Midbrain (tissue), 1 donor: ENCODE measurements around the gene KCND3.

Experiments used
- DNase-seq: peaks from one replicate; lab custom pipeline; 2025; lab: John Stamatoyannopoulos, UW

Gene KCND3

DNA sequence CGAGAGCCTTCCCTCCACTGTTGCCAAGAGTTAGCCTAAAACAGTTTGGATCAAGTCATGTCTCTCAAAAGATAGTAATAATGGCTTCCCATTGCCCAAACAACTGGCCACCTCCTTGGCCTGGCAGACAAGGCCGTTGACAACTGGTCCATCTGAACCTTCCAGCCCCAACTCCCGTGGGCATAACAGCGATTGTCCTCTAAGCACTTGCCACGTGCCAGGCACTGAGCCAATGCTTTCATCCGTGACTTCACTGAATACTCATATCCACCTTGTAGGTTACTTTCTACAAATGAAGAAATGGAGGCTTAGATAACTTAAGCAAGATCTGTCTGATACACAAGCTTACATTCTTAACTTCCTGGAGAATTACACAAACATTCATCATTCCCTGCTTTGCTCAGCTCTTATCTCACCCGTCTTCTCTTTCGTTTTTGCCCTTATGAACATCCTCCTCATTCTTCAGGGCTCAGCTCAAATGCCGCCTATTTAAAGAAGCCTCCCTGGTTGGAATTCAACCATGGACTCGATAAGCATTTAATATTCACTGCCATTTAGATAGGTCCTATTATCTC, 106.4 kb downstream of the KCND3 start:
- no peak for DNase-seq

DNA sequence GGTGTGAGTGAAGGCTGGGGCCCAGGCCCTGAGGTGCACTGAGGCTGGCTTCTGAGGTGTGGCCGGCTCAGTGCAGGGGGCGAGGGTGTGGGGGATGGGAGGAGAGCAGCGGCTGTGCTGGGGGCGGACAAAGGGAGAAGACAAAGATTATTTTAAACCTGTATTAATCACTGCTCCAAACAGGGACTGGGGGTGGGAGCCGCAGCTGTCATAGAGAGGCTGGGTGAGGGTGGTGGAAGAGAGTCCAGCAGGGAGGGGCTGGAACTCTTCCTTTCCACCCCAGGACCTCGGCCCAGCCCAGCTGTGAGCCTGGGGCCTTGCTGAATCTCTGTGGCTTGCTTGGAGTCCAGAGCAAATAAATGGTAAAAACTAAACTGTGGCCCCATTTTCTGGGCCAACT, 106.9 kb downstream of the KCND3 start:
- DNase-seq, result no peak

DNA sequence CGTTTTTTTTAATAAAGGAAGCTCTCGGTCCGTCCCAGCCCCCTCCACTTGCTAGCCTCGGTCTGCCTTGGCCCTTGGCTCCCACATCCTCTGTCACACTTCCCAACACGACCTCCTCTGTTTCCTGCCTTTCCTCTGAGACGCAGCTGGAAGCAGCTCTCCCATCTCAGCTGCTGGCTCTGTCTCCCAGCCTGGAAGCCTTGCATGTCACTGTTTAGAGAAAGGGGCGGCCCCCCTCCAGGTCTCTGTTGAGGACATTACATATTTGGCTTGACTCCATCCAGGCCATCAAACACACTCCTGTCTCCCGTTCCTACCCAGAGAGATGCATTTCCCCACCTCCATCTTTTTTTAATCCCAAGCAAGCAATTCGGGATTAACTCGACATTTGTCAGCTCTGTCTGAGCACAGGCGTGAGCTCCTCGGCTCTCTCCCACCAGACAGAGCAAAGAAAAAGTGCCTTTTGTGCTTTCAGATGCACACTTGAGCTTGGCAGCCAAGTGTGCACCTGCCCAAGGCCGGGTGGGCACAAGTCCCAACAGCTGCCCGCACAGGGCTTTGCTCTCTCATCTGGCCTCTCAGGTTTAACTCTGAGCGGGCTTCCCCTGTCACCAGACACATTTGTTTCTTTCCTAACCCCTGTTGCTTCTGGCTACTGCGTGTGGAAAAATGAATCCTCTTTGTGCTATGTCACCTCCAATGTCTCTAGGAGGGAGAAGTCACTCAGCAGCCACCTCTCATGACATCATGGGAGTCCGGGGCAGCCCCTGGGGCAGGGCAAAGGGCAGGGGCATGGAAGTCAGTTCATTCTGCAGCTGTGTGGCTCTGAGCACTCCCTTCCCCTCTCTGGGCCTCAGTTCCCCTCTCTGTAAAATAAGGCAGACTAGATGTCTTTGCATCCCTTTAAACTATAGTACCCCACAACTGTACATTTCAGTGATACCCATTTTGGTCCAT, 108.3 kb downstream of the KCND3 start:
- no peak for DNase-seq

DNA sequence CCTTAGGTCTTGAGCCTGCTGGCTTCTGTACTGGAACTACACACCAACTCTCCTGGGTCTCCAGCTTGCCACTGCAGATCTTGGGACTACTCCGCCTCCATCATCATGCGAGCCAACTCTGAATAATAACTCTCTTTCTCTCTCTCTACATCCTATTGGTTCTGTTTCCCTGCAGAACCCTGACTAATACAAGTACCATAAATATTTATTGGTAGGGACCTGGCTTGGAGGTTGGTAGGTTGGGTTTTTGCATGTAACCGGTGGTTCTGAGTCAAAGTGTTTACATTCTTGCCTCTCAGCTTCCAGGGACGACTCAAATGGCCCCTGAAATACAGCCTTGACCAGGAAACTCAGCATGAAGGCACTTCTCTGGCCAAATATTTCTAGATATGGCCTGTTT, 110.4 kb downstream of the KCND3 start:
- no peak for DNase-seq

DNA sequence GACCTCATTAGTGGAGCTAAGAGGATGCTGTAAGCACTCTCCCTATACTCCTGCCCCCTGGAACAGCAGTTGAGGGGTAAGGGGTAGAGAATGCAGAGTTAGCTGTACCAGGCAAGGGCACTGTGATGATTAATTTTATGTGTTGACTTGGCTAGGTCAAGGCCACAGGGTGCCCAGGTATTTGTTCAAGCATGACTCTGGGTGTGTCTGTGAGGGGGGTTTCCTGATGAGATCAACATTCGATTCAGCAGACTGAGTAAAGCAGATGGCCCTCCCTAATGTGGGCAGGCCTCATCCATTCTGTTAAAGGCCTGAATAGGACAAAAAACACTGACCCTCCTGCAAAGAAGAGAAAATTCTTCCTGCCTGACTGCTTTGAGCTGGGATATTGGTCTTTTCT, 110.8 kb downstream of the KCND3 start:
- no peak for DNase-seq

DNA sequence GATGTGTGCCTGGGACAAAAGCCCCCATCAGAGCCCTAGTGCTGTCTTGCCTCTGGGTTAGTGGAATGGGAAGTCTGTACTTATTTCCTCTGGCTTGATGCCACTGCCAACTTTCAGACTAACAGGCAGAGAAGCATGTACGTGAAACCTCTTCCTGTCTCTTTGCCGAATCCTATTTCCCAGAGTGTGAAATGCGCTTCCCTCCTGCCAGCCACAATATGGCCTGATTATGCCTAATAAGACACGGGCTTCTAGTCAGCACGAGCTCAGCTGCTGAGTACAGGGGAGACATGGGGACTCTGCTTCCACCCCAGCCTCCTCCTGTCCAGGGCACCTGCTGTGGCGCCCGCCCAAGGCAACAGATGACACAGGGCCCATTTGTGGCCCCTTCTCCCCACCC, 111.4 kb downstream of the KCND3 start:
- no peak for DNase-seq

DNA sequence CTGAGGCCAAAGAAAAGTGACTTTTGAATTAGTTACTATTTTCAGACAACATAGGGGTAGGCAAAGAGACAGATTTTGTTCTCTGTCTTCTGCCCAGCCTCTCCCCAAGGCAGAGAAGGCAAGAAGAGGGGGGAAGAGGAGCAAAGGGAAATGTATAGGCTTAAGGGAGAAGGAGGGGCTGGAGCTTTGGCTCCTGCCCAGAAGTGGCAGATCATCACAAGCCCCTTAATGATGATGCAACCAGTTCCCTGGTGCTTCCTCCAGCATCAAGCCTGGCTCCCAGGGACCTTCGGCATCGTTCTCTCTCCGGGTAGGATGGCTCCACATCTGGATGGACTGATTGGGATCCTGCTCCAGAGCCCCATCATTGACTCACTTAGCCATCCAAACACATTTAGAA, 112.8 kb downstream of the KCND3 start:
- DNase-seq, result no peak

DNA sequence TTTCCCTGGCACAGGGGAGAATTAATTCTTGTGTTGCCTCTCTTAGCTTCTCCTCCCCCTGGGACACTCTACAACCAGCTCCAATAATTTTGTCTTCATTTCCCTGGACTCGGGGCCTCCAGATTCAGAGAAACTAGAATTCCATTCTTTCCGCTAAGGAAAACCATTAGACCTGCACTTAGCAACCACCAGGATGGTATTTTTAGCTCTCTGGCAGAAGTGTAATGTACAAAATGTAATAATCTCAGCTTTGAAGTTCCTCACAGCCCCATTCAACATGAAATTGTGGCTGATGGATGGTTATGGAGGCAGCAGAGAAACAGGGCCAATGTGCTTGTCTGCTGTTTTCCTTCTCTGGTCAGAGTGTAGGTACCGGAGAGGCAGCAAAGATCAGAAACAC, 113.8 kb downstream of the KCND3 start:
- DNase-seq, result no peak

DNA sequence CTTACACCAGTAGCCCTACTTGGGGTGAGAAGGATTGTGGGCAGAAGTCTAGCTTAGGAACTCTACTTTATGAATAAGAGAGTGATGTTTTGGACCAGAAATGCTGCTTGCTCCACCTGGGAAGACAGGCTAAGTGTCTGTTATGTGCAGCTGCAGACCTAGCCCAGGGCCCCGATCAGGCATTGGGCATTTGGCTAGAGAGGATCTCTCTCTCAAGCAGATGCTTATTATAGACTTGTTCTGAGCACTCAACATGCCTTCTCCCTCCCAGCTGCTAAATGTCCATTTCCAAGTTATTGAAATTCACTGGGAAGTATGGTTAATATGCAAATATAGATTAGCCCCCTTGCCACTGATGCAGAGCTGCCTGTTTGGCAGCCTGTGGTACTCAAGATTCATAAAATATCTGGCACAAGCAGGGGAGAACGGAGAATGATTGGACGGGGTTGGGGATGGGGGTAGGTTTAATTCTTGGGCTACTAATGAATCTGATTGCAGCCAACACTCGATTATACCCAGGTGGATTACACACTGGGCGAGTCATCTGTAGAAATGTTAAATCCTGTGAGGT, 115.9 kb downstream of the KCND3 start:
- DNase-seq, result no peak

DNA sequence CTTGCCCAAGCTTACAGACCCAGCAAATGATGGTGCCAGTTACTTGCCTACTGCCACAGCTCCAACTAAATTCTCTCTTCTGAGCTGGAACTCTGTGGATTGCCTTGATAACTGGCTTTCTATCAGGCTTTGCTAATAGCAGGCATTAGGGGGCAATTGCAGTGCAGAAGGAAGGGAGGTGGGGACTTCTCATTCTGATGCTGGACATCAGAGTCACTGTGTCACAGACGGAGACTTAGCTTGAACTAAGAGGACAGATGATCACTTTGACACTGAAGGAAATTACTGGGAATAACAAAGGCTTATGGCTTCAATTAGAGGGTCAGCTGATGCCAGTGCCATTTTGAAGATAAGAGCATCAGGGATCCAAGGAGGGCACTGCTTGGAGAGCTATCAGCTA, 119.3 kb downstream of the KCND3 start:
- DNase-seq, result no peak

DNA sequence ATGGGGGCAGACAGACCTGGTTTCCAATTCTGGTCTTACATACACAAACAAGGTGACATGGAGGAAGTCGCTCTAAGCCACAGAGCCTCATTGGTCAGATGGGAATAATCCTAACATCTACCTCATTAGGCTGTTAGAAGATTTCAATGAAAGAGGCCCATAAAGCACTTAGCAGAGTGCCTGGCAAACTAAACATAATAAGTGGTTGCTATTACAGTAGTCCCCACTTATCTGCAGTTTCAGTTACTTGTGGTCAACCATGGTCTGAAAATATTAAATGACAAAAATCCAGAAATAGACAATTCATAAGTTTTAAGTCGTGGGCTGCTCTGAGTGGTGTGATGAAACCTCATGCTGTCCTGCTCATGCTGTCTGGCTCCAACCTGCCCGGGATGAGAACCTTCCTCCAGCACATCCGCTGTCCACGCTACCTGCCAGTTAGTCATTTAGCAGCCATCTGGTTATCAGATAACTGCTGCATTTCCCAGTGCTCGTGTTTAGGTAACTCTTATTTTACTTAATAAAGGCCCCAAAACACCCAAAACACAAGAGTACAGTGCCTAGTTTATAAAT, 121.5 kb downstream of the KCND3 start:
- no peak for DNase-seq

DNA sequence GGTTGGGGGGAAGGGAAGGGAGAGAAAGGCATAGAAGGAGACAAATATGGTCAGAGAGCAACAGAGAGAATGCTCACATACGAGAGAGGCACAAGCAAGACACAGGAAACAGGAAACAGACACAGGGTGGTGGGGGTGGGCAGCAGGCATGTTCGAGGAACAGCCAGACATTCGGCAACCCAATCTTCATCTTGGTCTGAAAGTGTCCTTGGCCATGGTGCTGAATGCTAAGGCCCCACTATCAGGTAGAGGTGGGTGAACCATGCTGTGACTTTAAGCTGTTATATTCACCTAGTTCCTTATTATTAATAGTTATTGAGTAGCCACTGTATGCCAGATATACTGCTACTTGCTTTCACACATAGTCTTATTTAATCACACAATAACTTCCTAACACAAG, 124.6 kb downstream of the KCND3 start:
- no peak for DNase-seq

DNA sequence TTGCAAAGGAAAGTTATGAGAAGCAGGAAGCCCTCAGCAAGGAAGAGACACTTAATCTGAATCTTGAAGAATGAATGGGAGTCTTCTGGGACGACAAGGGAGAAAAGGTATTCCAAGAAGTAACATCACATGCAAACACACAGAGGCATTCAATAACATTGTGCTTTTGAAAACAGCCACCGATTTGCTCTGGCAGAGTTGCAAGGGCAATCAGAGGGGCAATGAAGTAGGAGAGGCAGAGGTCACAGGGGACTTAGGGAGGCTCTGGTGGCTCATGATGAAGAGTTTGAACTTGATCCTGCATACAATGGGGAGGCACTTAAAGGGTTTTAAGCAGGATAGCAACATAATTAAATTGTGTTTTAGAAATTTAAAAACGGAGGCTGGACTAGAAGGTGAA, 126.1 kb downstream of the KCND3 start:
- DNase-seq, result no peak

DNA sequence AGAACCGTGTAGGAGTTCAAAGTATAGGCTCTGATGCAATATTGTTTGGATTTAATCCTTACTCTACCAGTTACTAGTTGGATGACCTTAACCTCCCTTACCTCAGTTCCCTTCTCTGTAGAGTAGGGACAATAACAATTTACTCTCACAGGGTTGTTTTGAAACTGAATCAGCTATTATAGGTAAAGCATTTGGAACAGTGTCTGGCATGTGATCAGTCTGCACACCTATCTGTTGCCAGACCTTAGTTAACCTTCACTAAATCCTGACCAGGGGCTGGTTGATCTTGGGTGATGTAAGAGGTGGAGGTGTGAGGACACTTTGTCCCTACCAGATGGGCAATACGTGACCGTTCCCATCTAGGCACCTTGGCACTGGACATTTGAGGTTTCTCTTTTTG, 126.9 kb downstream of the KCND3 start:
- no peak for DNase-seq

DNA sequence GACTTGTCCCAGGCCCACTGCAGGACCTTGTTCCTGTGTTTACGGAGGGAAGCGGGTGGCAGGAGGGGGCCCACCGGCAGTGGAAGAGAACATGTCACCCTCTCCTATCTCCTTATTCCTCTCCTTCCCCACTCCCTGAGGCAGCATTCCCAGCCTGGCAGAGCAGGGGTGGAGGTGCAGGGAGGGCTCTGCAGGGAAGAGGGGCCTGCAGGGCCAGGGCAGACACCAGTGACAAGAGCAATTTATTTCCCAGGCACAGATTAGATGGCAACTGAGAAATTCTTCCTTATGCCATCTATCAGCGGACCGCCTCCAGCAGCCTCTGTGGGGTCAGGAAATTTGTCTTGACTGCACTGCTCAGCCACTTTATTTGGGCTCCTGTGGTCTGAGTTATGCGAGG, 127.9 kb downstream of the KCND3 start:
- DNase-seq, result no peak

DNA sequence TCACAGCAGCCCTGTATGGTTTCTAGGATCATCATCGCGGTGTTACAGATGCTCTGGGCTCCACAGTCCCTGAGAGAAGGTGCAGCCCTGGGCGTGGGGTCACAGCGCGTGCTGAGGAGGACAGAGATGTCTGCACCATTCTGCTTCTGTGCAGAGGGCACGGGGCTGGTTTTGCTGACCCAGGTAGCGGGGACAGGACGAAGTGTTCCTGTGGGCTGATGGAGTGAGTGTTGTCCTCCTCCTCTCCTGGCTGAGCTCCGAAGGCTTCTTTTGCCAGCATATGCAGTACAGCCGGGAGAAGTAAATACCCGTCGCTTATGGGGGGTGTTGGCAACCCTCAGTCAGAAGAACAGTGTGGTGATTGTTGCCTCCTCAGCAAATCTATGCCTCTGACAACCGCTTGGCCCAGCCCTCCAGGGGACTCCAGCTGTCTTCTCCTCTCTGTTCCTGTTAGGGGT, 132.2 kb downstream of the KCND3 start:
- peak; percentile 30 for DNase-seq

DNA sequence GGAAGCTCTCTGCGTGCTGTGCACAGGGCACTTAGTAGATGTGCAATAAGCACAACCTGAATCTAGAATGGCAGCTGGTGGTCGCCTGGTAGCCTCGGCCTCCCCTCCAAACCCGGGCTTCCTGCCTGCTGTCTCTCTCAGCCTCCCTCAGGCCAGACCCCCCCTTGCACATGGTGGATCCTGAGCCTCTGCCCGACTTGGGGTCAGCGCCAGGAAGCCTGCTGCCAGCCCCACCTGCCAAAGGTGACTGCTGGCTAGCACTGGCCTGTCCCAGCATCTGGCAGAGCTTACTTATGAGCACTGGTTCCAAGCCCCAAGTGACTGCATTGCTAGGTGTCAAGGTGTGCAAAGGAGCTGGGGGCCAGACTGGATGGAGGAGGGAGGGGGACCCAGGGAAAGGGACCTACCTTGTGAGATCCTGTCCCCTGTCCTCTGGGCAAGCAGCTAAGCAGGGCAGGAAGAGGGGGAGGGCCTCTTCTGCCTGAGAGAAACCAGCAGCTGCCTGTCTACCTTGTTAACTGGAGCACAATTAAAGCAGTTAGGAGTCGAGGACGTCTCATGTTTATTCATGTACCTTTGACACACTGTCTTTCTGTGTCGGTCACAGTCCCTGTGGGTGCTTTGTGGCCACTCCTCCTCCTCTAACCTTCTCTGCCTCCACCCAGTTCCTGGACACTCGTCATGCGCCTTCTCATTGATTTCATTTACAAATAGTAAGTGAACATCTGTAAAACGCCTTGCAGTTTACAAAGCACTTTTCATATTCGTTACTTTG, 132.9 kb downstream of the KCND3 start:
- no peak for DNase-seq

DNA sequence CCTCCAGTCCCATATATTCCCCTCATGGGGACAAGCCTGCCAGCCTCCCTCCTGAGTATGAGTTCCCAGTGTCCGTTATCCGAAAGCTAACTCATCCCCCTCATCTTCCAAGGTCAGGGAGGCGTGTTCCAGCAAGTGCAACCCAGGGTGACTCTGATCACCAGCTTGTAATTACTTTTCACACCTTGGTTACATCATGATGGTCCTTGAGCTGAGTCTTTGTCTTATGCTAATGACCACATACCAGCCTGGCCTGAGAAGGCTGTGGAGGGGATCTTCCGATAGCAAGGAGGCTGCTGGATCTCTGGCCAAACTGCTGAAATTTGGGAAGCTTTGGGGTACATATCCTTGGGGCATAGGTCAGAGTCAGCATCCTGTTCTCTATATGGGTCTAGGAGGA, 134.2 kb downstream of the KCND3 start:
- no peak for DNase-seq

DNA sequence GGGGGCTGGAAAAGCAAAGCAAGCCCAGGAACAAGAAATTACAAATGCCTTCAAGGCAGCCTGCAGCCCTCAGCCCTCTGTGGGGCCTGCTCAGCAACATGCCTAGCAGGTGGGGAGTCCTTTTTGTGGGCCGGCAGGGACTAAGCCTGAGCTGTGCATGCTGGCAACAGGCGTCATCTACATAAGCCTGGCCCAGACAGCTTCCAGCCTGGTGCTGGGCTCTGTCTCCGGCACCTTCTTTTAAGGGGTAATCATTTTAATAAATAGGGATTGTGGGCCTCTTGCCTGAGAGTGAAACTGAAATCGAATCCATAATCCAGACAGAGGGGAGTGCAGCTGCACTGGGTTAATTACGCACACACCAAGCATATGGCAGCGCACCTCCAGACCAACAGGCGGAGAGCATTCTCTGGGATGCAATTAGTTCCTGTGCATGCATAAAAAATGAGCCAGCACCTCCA, 137.2 kb downstream of the KCND3 start:
- no peak for DNase-seq

DNA sequence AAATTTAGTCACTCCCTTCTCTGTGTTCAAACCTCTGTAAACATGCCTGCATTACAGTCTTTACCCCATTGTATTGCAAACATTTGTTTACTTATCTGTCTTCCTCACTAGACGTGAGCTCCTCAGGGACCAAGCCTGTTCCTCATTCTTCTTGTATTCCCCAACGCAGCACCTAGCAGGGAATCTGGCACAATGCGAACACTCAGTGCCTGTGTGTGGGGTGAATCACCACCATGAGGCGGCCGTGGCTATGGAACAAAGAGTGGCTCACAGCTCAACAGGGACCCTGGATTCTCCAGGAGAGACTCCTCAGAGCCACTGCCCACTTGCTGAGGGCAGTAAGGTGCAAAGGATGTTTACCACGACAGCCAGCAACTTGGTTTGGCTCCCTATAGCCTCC, 137.9 kb downstream of the KCND3 start:
- DNase-seq, result no peak

DNA sequence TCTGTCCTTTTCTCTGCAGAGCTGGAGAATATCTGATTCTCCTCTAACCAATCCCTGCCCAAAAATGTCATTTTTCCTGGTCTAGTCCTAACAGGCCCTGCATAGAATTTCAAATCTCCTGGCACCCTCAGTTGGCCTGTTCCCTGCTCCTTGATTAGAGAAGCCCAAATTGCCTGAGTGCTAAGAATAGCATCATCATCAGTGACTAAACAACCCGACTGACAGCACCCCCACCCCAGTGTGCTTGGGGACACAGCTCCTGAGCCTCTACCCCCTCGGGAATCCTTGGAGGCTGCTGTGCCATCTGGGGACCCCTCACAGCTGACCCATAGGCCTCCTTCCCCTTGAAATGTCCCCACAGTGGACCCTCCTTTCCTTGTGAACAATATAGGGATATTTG, 139.4 kb downstream of the KCND3 start:
- DNase-seq, result no peak
